ENCODE measurements around the gene ZP1. TPM values are rescaled to one million over a fixed set of nuclear protein-coding genes. Genes with fewer than 3 reads are reported as not detected.

Gene ZP1
- total and polyA plus RNA-seq, 2 of the 13 experiments (the other 11 are each of a cell fraction or from before 2014, with no cell fraction given) = 0.16 TPM; not detected in 1

DNA sequence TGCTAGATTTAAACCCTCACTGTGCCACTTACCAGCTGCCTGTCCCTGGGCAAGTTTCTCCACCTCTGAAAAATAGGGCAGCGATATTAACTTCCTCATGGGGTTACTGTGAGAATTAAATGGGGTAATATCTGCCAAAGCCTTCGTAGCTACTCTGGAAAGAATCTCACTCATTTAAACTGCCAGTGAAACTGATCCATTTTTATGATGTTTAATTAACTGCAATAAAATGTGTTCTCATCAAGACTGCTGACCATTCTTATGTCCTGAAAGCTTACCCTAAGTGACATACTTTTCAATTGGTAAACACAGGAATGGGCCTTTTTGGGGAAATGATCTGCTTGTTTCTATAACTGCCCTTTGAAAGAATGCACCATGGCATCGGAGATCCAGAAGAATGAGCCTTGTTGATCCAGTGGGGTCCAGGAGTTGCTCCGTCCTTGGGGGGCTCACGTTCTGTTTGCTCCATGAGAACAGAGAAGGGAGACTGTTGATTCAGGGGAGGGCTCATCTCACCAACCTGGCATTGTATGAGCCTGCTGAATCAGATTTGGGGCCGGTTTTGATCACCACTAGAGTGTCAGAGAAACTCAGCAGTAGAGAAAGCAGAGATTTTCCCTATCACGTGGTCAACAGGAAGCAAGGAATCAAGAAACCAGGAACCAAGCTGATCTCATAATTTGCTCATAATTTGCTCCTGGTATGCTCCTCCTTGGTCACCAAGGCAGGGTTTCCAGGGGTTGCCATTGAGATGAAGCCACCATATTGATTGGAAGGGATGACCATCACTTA is 32.4 kb upstream of the ZP1 start:
- TF ChIP-seq ZSCAN12 (CRISPR knock-in tag; IDR thresholded peaks at IDR 0.05) = no peak
- TF ChIP-seq HNRNPLL (IDR thresholded peaks at IDR 0.05; ENCODE audit: low read depth, low read length, poor library complexity, severe bottlenecking) = no peak
- TF ChIP-seq KDM6A (CRISPR knock-in tag; IDR thresholded peaks at IDR 0.05; ENCODE audit: low read depth) = no peak
- TF ChIP-seq, protein P1, sequence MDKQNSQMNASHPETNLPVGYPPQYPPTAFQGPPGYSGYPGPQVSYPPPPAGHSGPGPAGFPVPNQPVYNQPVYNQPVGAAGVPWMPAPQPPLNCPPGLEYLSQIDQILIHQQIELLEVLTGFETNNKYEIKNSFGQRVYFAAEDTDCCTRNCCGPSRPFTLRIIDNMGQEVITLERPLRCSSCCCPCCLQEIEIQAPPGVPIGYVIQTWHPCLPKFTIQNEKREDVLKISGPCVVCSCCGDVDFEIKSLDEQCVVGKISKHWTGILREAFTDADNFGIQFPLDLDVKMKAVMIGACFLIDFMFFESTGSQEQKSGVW (CRISPR knock-in tag; IDR thresholded peaks at IDR 0.05; ENCODE audit: borderline replicate concordance) = no peak
- TF ChIP-seq, protein P2, sequence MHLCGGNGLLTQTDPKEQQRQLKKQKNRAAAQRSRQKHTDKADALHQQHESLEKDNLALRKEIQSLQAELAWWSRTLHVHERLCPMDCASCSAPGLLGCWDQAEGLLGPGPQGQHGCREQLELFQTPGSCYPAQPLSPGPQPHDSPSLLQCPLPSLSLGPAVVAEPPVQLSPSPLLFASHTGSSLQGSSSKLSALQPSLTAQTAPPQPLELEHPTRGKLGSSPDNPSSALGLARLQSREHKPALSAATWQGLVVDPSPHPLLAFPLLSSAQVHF (CRISPR knock-in tag; IDR thresholded peaks at IDR 0.05) = no peak
- no peak for TF ChIP-seq ZFP90 (CRISPR knock-in tag; IDR thresholded peaks at IDR 0.05; ENCODE audit: borderline replicate concordance)
- TF ChIP-seq POLR2A (IDR thresholded peaks at IDR 0.05; ENCODE audit: insufficient read depth in 1 of 2, low read depth in 2 of 2, low read length in 2 of 2) = no peak
- TF ChIP-seq EEA1 (CRISPR knock-in tag; IDR thresholded peaks at IDR 0.05; ENCODE audit: borderline replicate concordance) = no peak
- TF ChIP-seq PRPF4 (IDR thresholded peaks at IDR 0.05; ENCODE audit: low read depth, low read length, poor library complexity, severe bottlenecking) = no peak
- TF ChIP-seq ZNF30 (CRISPR knock-in tag; IDR thresholded peaks at IDR 0.05) = no peak
- no peak for TF ChIP-seq TGIF2 (CRISPR knock-in tag; IDR thresholded peaks at IDR 0.05)
- no peak for TF ChIP-seq ZKSCAN5 (CRISPR knock-in tag; IDR thresholded peaks at IDR 0.05)
- no peak for TF ChIP-seq ARNT (IDR thresholded peaks at IDR 0.05)
- TF ChIP-seq, protein P3, sequence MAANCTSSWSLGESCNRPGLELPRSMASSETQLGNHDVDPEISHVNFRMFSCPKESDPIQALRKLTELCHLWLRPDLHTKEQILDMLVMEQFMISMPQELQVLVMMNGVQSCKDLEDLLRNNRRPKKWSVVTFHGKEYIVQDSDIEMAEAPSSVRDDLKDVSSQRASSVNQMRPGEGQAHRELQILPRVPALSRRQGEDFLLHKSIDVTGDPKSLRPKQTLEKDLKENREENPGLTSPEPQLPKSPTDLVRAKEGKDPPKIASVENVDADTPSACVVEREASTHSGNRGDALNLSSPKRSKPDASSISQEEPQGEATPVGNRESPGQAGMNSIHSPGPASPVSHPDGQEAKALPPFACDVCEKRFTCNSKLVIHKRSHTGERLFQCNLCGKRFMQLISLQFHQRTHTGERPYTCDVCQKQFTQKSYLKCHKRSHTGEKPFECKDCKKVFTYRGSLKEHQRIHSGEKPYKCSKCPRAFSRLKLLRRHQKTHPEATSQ (CRISPR knock-in tag; IDR thresholded peaks at IDR 0.05; ENCODE audit: borderline replicate concordance) = no peak
- CTCF ChIA-PET (ENCODE audit: low intra/inter-chr PET ratio, low total read pairs) = interaction anchor here (5.3 kb wide), 1 partner anchor 53 kb away, joined by 81 read pairs; no protein-coding TSS in a partner anchor
- intact Hi-C loops (cut with micrococcal nuclease; ENCODE audit: unreplicated experiment) = no loop called here
- FAIRE-seq (no peak), ATAC-seq (no peak), DNase-seq (ENCODE audit: low spot score) (no peak)
- Histone ChIP-seq H4K20me1 (ENCODE audit: insufficient read depth, low read length) (no peaks in the 10 kb centered on the region), H3K9ac (ENCODE audit: insufficient read depth, low read depth, low read length) (no peak overlapping the region), H3K4me3 (replicated peaks in 1 of 3; ENCODE audit: insufficient read depth in 1 of 3, low read depth in 2 of 3, low read length in 3 of 3) (no peak overlapping the region), H3K27ac (ENCODE audit: extremely low read length, insufficient read depth, low read length) (no peak overlapping the region), H2AFZ (ENCODE audit: low read length) (no peak overlapping the region), H3K36me3 (replicated peaks in 1 of 2; ENCODE audit: control insufficient read depth in 1 of 2, insufficient read depth in 2 of 2, low read length in 2 of 2) (no peaks in the 10 kb centered on the region), H3K4me2 (ENCODE audit: low read depth, low read length) (no peak overlapping the region), H3K4me1 (ENCODE audit: insufficient read depth, low read length) (peaks cover 12% of the 10 kb centered on the region; the same call in 1 of the 2 replicates), H3K27me3 (ENCODE audit: control insufficient read depth in 1 of 2, insufficient read depth in 2 of 2, low read length in 2 of 2) (no peaks in the 10 kb centered on the region), H3K79me2 (ENCODE audit: insufficient read depth, low read length) (no peaks in the 10 kb centered on the region), H3K9me3 (ENCODE audit: low read length) (no peaks in the 10 kb centered on the region)
- in situ Hi-C loops (cut with HindIII; ENCODE audit: extremely low pct_ligation_motif_present, low pct_unique_long_range_greater_than_20kb) = loop anchor here (5.0 kb wide), 1 partner anchor 57 kb away; no protein-coding TSS in a partner anchor
- BruUV-seq (replicated peaks) = no TSS peak
- POLR2A ChIA-PET = no interaction called here
- 38% methylated on average over 6 of the region's 7 CpGs for whole genome bisulfite sequencing (ENCODE audit: low lambda C conversion rate)
